Naive B cell (primary cell): ENCODE data around the gene COX19. TPM values are rescaled to one million over a fixed set of nuclear protein-coding genes. Genes with fewer than 3 reads are reported as not detected.
"Not testable (repeated sequence)": the region's sequence is repeated elsewhere in the genome, so short reads cannot be mapped to it uniquely, and the experiment has no call there.

Experiments used
- ATAC-seq, 2 donors: fragments of 150-1000 bp; cut with Tn5 transposase; 2 replicates each; pipeline ENCODE4 v1.10.0; 2021; ENCODE audit warnings: low read depth in 2 of 2, mild to moderate bottlenecking in 2 of 2, moderate library complexity in 2 of 2
- DNase-seq: peaks from one replicate; pipeline ENCODE4 v3.0.0; 2022
- H3K27ac Mint-ChIP-seq, 6 donors: one replicate each; pipeline ENCODE4 v1.8.0; 2020 to 2022; ENCODE audit warnings: mild to moderate bottlenecking in 6 of 6, mixed read lengths in 6 of 6, moderate library complexity in 5 of 6, inconsistent platforms in 2 of 6
- H3K27me3 Mint-ChIP-seq, 3 donors: one replicate each; pipeline ENCODE4 v1.8.0; 2021 to 2022; ENCODE audit warnings: mixed read lengths in 3 of 3, mild to moderate bottlenecking in 1 of 3
- H3K36me3 Mint-ChIP-seq, 2 donors: one replicate each; pipeline ENCODE4 v1.8.0; 2020 to 2022; ENCODE audit warnings: mixed read lengths in 2 of 2, inconsistent platforms in 1 of 2, mild to moderate bottlenecking in 1 of 2
- H3K4me1 Mint-ChIP-seq, 3 donors: one replicate each; pipeline ENCODE4 v1.8.0; 2020 to 2022; ENCODE audit warnings: mixed read lengths in 3 of 3, inconsistent platforms in 1 of 3, mild to moderate bottlenecking in 1 of 3, moderate library complexity in 1 of 3
- H3K4me3 Mint-ChIP-seq, 8 donors: one replicate each; pipeline ENCODE4 v1.8.0; 2020 to 2022; ENCODE audit warnings: mild to moderate bottlenecking in 8 of 8, mixed read lengths in 8 of 8, moderate library complexity in 8 of 8, inconsistent platforms in 2 of 8
- H3K9me3 Mint-ChIP-seq, 7 donors: one replicate each; pipeline ENCODE4 v1.8.0; 2020 to 2022; ENCODE audit warnings: mixed read lengths in 7 of 7, mild to moderate bottlenecking in 5 of 7, inconsistent platforms in 2 of 7, moderate library complexity in 1 of 7
- polyA plus RNA-seq, 6 donors: library from polyadenylated mRNA; unstranded; fragments of 300-500 nt; fragmentation: Illumina TruSeq; gene quantifications; one replicate each; pipeline ENCODE4 v1.2.3, GENCODE V29; 2021; ENCODE audit warnings: low read depth in 6 of 6

The COX19 gene
- polyA plus RNA-seq, 6 donors from 2014 or later, result 22.6 to 34.5 (median 27.0) TPM

GRCh38 chr7:1004018-1004852, 28.9 kb upstream of the COX19 start:
- DNase-seq (peak; percentile 88), ATAC-seq (peak; percentile 89 to 93)
- Mint-ChIP-seq H3K27me3 (no peaks in the 10 kb centered on the region), H3K9me3 (no peaks in the 10 kb centered on the region), H3K4me1 (peaks cover 19 to 32% (median 29%) of the 10 kb centered on the region in 3 donors), H3K27ac (peak overlapping the region; percentile 92 to 98 (median 96)), H3K4me3 (peak overlapping the region in 7 of 8 donors; percentile 22 to 79 (median 55)), H3K36me3 (peaks cover 0 to 18% of the 10 kb centered on the region in 2 donors)

- H3K4me3 Mint-ChIP-seq, H3K36me3 Mint-ChIP-seq, DNase-seq, H3K9me3 Mint-ChIP-seq, ATAC-seq, H3K27me3 Mint-ChIP-seq: not testable (repeated sequence)
- H3K4me1 Mint-ChIP-seq, result peaks cover 14 to 28% (median 24%) of the 10 kb centered on the region in 3 donors
- H3K27ac Mint-ChIP-seq, result peak overlapping the region in 3 of 6 donors; percentile 66 to 85 (median 69)
Measured at GRCh38 chr7:1002445-1002844, 27.1 kb upstream of the COX19 start.

- Mint-ChIP-seq H3K27ac (peak overlapping the region in 3 of 6 donors; percentile 66 to 74 (median 69)), H3K4me1 (peaks cover 14 to 28% (median 24%) of the 10 kb centered on the region in 3 donors)
- not testable (repeated sequence) for H3K27me3 Mint-ChIP-seq, DNase-seq, H3K36me3 Mint-ChIP-seq, H3K9me3 Mint-ChIP-seq, H3K4me3 Mint-ChIP-seq, ATAC-seq
Measured at GRCh38 chr7:1002026-1002425, 26.7 kb upstream of the COX19 start.

- H3K9me3 Mint-ChIP-seq, DNase-seq, ATAC-seq, H3K27me3 Mint-ChIP-seq, H3K36me3 Mint-ChIP-seq, H3K4me3 Mint-ChIP-seq: not testable (repeated sequence)
- Mint-ChIP-seq H3K27ac (peak overlapping the region in 5 of 6 donors; percentile 14 to 98 (median 88)), H3K4me1 (peaks cover 13 to 27% (median 24%) of the 10 kb centered on the region in 3 donors)
Measured at GRCh38 chr7:1001069-1001770, 25.9 kb upstream of the COX19 start.

GRCh38 chr7:999941-1000935, 24.9 kb upstream of the COX19 start:
- Mint-ChIP-seq H3K36me3 (no peaks in the 10 kb centered on the region), H3K4me1 (peaks cover 9 to 24% (median 23%) of the 10 kb centered on the region in 3 donors), H3K27ac (peak overlapping the region; percentile 47 to 98 (median 90)), H3K27me3 (no peaks in the 10 kb centered on the region), H3K4me3 (peak overlapping the region in 1 of 8 donors; percentile 29), H3K9me3 (no peaks in the 10 kb centered on the region)
- DNase-seq (no peak), ATAC-seq (peak in 1 of 2 donors; percentile 5)

GRCh38 chr7:999149-999879, 24.0 kb upstream of the COX19 start:
- Mint-ChIP-seq H3K36me3 (no peaks in the 10 kb centered on the region), H3K27ac (peak overlapping the region in 3 of 6 donors; percentile 34 to 91 (median 44)), H3K4me1 (peaks cover 14 to 18% (median 17%) of the 10 kb centered on the region in 3 donors), H3K4me3 (no peak overlapping the region), H3K9me3 (no peaks in the 10 kb centered on the region), H3K27me3 (no peaks in the 10 kb centered on the region)
- DNase-seq (no peak), ATAC-seq (no peak)

- H3K27ac Mint-ChIP-seq, result peak overlapping the region in 2 of 6 donors; percentile 37 to 70
- H3K36me3 Mint-ChIP-seq, result no peaks in the 10 kb centered on the region
- ATAC-seq, result no peak
- H3K9me3 Mint-ChIP-seq, result no peaks in the 10 kb centered on the region
- no peaks in the 10 kb centered on the region for H3K27me3 Mint-ChIP-seq
- H3K4me3 Mint-ChIP-seq, result no peak overlapping the region
- no peak for DNase-seq
- peaks cover 16 to 19% (median 17%) of the 10 kb centered on the region in 3 donors for H3K4me1 Mint-ChIP-seq
Measured at GRCh38 chr7:997404-998395, 22.4 kb upstream of the COX19 start.

GRCh38 chr7:996079-996872, 20.9 kb upstream of the COX19 start:
- no peaks in the 10 kb centered on the region for H3K27me3 Mint-ChIP-seq
- H3K36me3 Mint-ChIP-seq, result no peaks in the 10 kb centered on the region
- H3K27ac Mint-ChIP-seq, result no peak overlapping the region
- H3K4me3 Mint-ChIP-seq, result no peak overlapping the region
- ATAC-seq, result no peak
- no peak for DNase-seq
- peaks cover 16 to 19% (median 17%) of the 10 kb centered on the region in 3 donors for H3K4me1 Mint-ChIP-seq
- H3K9me3 Mint-ChIP-seq, result no peaks in the 10 kb centered on the region

- peak overlapping the region in 1 of 6 donors; percentile 26 for H3K27ac Mint-ChIP-seq
- no peaks in the 10 kb centered on the region for H3K9me3 Mint-ChIP-seq
- no peaks in the 10 kb centered on the region for H3K27me3 Mint-ChIP-seq
- H3K4me1 Mint-ChIP-seq, result peaks cover 12 to 13% (median 13%) of the 10 kb centered on the region in 3 donors
- no peak overlapping the region for H3K4me3 Mint-ChIP-seq
- DNase-seq (no peak), ATAC-seq (no peak)
- no peaks in the 10 kb centered on the region for H3K36me3 Mint-ChIP-seq
Measured at GRCh38 chr7:995571-995970, 20.2 kb upstream of the COX19 start.

GRCh38 chr7:994592-995308, 19.4 kb upstream of the COX19 start:
- Mint-ChIP-seq H3K36me3 (no peaks in the 10 kb centered on the region), H3K27ac (peak overlapping the region in 4 of 6 donors; percentile 38 to 90 (median 86)), H3K27me3 (no peaks in the 10 kb centered on the region), H3K4me3 (peak overlapping the region in 1 of 8 donors; percentile 27), H3K9me3 (no peaks in the 10 kb centered on the region), H3K4me1 (peaks cover 8 to 10% (median 9%) of the 10 kb centered on the region in 3 donors)
- DNase-seq (no peak), ATAC-seq (no peak)
